ENCODE results near the gene TSPAN5.

The TSPAN5 gene

GRCh38 chr4:98512918-98513317, 145.5 kb downstream of the TSPAN5 start:
- no peak for DNase-seq

GRCh38 chr4:98510757-98511517, 147.5 kb downstream of the TSPAN5 start:
- no peak for DNase-seq

GRCh38 chr4:98510340-98510739, 148.1 kb downstream of the TSPAN5 start:
- no peak for DNase-seq

- no peak for DNase-seq
These were observed 148.7 kb downstream of the TSPAN5 start for GRCh38 chr4:98509721-98510120.

- no peak for DNase-seq
These were observed 149.4 kb downstream of the TSPAN5 start for GRCh38 chr4:98508829-98509598.

GRCh38 chr4:98508248-98508647, 150.2 kb downstream of the TSPAN5 start:
- DNase-seq: no peak

GRCh38 chr4:98507299-98507698, 151.1 kb downstream of the TSPAN5 start:
- no peak for DNase-seq

- DNase-seq: no peak
These were observed 151.8 kb downstream of the TSPAN5 start for GRCh38 chr4:98506462-98507132.

- no peak for DNase-seq
These were observed 152.4 kb downstream of the TSPAN5 start for GRCh38 chr4:98505992-98506391.

GRCh38 chr4:98504091-98504490, 154.3 kb downstream of the TSPAN5 start:
- DNase-seq: no peak

GRCh38 chr4:98503676-98504075, 154.7 kb downstream of the TSPAN5 start:
- no peak for DNase-seq

GRCh38 chr4:98502624-98503023, 155.8 kb downstream of the TSPAN5 start:
- DNase-seq: no peak

- DNase-seq: no peak
These were observed 156.4 kb downstream of the TSPAN5 start for GRCh38 chr4:98502031-98502430.

- DNase-seq: no peak
These were observed 157.0 kb downstream of the TSPAN5 start for GRCh38 chr4:98501383-98501782.

GRCh38 chr4:98498774-98499173, 159.6 kb downstream of the TSPAN5 start:
- DNase-seq: no peak

- DNase-seq: no peak
These were observed 162.1 kb downstream of the TSPAN5 start for GRCh38 chr4:98496152-98496845.

- no peak for DNase-seq
These were observed 165.1 kb downstream of the TSPAN5 start for GRCh38 chr4:98493296-98493695.

GRCh38 chr4:98491899-98492559, 166.4 kb downstream of the TSPAN5 start:
- no peak for DNase-seq

- no peak for DNase-seq
These were observed 168.2 kb downstream of the TSPAN5 start for GRCh38 chr4:98490251-98490650.

- no peak for DNase-seq
These were observed 172.5 kb downstream of the TSPAN5 start for GRCh38 chr4:98485816-98486345.

GRCh38 chr4:98484031-98484430, 174.4 kb downstream of the TSPAN5 start:
- DNase-seq: no peak

All from NCI-H1105 (cell line).